ENCODE data around the gene CGRRF1. TPM values are rescaled to one million over a fixed set of nuclear protein-coding genes. Genes with fewer than 3 reads are reported as not detected.

CGRRF1 gene, protein sequence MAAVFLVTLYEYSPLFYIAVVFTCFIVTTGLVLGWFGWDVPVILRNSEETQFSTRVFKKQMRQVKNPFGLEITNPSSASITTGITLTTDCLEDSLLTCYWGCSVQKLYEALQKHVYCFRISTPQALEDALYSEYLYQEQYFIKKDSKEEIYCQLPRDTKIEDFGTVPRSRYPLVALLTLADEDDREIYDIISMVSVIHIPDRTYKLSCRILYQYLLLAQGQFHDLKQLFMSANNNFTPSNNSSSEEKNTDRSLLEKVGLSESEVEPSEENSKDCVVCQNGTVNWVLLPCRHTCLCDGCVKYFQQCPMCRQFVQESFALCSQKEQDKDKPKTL
- total RNA-seq (2014; rRNA removed; shearing (Covaris generic)), result 5.3 and 6.7 TPM in 2 replicates

DNA sequence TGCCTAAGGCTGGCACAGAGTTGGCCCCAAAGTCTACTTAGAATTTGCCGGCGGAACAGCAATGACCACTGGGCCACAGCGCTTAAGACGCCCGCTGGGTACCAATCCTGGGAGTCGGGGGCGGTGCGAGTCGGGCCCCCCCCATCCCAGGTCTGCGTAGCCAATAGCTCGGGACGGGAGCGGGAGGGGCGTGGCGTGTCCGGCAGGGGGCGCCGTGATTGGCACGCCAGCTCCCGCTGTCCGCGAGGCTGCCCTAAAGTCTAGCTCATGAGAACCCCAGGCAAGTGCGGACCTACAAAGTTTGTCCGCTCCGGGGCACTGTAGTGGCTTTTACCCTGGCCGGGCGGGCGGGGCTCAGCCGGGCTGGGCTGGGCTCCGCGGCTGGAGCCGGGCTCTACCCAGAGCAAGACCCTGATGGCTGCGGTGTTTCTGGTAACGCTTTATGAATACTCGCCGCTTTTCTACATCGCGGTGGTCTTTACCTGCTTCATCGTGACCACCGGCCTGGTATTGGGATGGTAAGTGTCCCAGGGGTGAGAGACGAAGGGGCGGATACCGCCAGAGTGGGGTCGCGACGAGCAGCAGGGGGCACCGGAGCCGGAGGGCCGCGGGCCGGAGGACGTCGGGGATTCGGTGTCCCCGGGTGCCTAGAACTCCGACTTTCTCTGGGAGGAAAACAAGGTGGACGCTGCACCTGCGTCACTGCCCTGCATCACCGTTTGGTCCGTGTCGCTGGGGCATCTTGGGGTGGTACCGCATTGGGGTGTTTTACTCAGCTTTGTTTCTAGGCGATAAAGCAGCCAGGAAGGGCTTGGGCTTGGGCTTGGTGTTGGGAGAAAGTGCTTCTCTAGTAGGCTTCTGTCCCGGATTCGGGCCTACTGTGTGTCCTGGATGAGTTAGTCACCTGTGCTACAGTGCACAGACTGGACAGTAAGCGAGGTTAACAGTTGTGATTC, at the start of gene CGRRF1:
CGRRF1 (plus strand) TSS at position 361 of the 956 bp plus-strand sequence; CDS start at position 415, 54 bp downstream.

DNA sequence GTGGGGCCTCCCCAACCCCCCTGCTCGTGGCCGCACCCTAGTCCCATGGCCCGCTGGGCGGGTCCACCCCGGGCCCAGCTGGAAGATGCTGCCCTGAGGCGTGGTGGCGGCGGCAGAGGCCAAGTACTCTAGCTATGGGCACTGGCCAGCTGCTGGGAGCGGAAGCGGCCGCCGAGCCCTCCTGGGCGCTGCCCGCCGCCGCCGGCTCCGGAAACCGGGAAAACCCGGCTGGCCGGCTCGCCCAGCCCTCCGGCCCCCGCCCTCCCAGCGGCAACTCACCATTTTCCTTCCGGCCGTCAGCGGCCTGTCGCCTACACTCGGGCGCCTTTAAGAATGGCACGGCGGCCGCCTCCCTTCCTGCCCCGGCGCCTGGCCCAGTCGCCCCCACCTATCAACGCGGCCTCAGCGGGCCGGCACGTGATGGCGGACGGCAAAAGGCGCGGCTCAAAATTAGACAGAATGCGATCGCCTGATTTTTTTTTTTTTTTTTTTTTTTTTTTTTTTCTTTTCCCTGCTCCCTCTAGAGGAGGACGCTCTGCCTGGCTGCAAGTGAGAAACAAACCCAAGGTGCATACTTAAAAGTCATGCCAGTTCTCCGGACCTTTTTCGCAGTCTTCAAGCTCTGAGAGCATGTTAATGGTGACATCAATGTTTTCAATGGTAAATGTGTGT, 20.9 kb upstream of the CGRRF1 start, which contains the start of gene GMFB:
GMFB (minus strand) TSS at position 335 of the 672 bp plus-strand sequence; CDS start at position 282, 53 bp downstream.

DNA sequence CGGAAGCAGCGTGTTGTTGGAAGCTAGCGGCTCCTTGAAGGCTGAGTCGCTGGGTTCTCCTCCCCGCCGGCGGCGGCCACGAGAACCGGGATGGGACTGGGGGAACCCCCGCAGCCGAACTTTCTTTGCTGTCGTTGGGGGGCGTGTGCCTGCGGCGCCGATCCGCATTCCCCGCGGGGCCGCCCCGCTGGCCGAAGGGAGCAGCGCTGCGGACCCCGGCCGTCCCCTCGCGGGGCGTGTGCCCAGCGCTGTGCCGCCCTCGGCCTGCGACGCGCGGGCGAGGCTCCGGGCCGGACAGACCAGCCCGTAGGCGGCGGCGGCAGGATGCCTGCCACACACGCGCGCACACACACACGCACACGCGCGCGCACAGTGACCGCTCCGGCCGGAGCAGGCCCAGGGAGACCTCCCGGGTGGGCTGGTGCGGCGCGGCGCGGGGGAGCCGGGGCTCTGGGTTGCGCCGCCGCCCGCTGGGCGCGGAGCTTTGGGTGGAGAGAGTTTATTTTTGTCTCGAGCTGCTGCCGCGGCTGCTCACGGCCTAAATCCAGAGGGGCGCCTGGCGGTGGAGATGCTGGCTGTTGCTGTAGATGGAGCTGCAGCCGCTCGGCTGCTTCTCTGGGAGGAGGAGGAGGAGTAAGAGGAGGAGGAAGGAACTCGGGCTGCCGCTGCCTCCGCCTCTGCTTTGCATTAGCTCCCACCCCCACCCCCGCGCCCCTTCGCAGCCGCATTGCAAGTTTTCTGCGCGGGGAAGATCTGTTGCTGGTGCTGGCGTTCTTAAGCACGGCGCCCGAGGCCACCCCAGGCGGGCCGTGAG, 56.9 kb downstream of the CGRRF1 start, which contains the start of gene SAMD4A:
SAMD4A (plus strand) TSS at position 719 of the 814 bp plus-strand sequence. CDS start 789 bp downstream, outside the sequence.

Other genes with a start within 250 kb of the CGRRF1 start
- 32.3 and 36.2 TPM in 2 replicates for gene CDKN3, start 112.9 kb upstream of the CGRRF1 start, total RNA-seq (2014; rRNA removed; shearing (Covaris generic))
- 22.2 and 46.6 TPM in 2 replicates for gene CNIH1, start 68.5 kb upstream of the CGRRF1 start, total RNA-seq (2014; rRNA removed; shearing (Covaris generic))
- 26.9 and 28.3 TPM in 2 replicates for gene GMFB, start 20.9 kb upstream of the CGRRF1 start, total RNA-seq (2014; rRNA removed; shearing (Covaris generic))
- 4.9 TPM in 2 replicates for gene SAMD4A, start 57.2 kb downstream of the CGRRF1 start, total RNA-seq (2014; rRNA removed; shearing (Covaris generic))